PC-3 (cell line): Measurements from ENCODE around the gene DMBX1.

Source experiments
- EZH2phosphoT487 ChIP-seq: fragments of 300-600 bp; sonication (generic); IDR thresholded peaks from 2 replicates; pipeline ENCODE4 v1.6.1; 2018; ENCODE audit warnings: mild to moderate bottlenecking, antibody characterized with exemption, low read length, borderline replicate concordance
- TF ChIP-seq, protein P1 (sequence below): fragments of 300-600 bp; sonication (generic); conservative IDR thresholded peaks from 2 replicates; pipeline ENCODE4 v1.5.1; 2017; ENCODE audit warnings: antibody characterized with exemption, low read depth, mild to moderate bottlenecking, low read length

DNA sequence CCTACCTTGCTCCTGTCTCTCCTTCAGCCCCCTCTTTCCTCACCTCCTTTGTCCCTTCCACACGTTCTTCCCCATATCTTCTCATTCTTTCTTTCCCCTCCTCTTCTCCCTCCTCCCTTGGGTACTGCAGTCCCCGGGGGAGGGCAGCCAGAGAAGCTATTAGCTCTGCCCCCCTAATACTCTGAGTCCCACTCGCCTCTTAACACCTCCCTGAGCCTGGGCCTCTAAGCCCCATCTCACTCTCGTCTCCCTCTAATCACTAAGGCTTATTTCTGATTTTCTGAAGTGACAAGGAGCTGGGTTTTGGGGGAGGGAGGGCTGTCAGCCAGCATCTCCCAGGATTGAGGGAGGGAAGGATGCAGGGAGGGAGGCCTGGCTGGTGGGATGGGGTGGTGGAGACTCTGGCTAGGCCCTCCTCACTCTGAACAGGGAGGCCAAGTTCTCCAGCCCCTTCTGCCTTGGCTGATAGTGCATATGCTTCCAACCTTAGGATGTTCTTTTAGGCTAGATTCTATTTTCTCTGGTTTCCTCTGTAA, 25.6 kb upstream of the DMBX1 start:
- TF ChIP-seq EZH2phosphoT487: no peak
- TF ChIP-seq, protein P1, sequence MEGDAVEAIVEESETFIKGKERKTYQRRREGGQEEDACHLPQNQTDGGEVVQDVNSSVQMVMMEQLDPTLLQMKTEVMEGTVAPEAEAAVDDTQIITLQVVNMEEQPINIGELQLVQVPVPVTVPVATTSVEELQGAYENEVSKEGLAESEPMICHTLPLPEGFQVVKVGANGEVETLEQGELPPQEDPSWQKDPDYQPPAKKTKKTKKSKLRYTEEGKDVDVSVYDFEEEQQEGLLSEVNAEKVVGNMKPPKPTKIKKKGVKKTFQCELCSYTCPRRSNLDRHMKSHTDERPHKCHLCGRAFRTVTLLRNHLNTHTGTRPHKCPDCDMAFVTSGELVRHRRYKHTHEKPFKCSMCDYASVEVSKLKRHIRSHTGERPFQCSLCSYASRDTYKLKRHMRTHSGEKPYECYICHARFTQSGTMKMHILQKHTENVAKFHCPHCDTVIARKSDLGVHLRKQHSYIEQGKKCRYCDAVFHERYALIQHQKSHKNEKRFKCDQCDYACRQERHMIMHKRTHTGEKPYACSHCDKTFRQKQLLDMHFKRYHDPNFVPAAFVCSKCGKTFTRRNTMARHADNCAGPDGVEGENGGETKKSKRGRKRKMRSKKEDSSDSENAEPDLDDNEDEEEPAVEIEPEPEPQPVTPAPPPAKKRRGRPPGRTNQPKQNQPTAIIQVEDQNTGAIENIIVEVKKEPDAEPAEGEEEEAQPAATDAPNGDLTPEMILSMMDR: no peak
